ENCODE measurements around the gene SDHAF3. TPM values are rescaled to one million over a fixed set of nuclear protein-coding genes. Genes with fewer than 3 reads are reported as not detected.

Gene SDHAF3
- total RNA-seq, 1 donor from 2014 or later = 17.1 TPM

DNA sequence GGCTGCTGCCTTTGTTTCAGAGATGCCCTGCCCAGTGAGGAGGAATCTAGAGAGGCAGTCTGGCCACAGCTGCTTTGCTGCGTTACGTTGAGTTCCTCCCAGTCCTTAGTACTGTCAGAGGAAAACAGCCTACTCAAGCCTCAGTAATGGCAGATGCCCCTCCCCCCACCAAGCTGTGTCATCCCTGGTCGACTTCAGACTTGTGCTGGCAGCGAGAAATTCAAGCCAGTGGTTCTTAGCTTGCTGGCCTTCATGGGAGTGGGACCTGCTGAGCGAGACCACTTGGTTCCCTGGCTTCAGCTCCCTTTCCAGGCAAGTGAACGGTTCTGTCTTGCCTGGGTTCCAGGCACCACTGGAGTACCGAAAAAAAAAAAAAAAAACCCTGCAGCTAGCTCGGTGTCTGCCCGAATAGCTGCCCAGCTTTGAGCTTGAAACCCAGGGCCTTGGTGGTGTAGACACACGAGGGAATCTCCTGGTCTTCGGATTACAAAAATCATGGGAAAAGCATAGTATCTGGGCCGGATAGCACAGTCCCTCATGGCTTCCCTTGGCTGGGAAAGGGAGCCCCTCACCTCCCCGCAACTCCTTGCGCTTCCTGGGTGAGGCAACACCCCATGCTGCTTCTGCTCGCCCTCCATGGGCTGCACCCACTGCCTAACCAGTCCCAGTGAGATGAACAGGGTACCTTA is 9.1 kb downstream of the SDHAF3 start:
- H3K4me1 Mint-ChIP-seq (ENCODE audit: low read depth) = peaks cover 2% of the 10 kb centered on the region
- no peaks in the 10 kb centered on the region for H3K27me3 Mint-ChIP-seq
- TF ChIP-seq, protein P1, sequence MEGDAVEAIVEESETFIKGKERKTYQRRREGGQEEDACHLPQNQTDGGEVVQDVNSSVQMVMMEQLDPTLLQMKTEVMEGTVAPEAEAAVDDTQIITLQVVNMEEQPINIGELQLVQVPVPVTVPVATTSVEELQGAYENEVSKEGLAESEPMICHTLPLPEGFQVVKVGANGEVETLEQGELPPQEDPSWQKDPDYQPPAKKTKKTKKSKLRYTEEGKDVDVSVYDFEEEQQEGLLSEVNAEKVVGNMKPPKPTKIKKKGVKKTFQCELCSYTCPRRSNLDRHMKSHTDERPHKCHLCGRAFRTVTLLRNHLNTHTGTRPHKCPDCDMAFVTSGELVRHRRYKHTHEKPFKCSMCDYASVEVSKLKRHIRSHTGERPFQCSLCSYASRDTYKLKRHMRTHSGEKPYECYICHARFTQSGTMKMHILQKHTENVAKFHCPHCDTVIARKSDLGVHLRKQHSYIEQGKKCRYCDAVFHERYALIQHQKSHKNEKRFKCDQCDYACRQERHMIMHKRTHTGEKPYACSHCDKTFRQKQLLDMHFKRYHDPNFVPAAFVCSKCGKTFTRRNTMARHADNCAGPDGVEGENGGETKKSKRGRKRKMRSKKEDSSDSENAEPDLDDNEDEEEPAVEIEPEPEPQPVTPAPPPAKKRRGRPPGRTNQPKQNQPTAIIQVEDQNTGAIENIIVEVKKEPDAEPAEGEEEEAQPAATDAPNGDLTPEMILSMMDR (IDR thresholded peaks at IDR 0.05; ENCODE audit: unreplicated experiment) = no peak
- peaks cover 19% of the 10 kb centered on the region for H3K9me3 Mint-ChIP-seq (ENCODE audit: low read depth)
- H3K4me3 Mint-ChIP-seq (ENCODE audit: low read depth) = no peak overlapping the region
- peaks cover 13% of the 10 kb centered on the region for H3K36me3 Mint-ChIP-seq (ENCODE audit: insufficient read depth)
- no peak overlapping the region for H3K27ac Mint-ChIP-seq
- DNase-seq (ENCODE audit: low spot score, unreplicated experiment) = no peak

GRCh38 chr7:97128736-97129135 is 11.2 kb downstream of the SDHAF3 start:
- TF ChIP-seq, protein P1 (IDR thresholded peaks at IDR 0.05; ENCODE audit: unreplicated experiment) = no peak
- Mint-ChIP-seq H3K36me3 (ENCODE audit: insufficient read depth) (peaks cover 8% of the 10 kb centered on the region), H3K27ac (no peak overlapping the region), H3K4me3 (ENCODE audit: low read depth) (no peak overlapping the region), H3K9me3 (ENCODE audit: low read depth) (peaks cover 15% of the 10 kb centered on the region), H3K4me1 (ENCODE audit: low read depth) (peaks cover 7% of the 10 kb centered on the region), H3K27me3 (no peaks in the 10 kb centered on the region)
- no peak for DNase-seq (ENCODE audit: low spot score, unreplicated experiment)

DNA sequence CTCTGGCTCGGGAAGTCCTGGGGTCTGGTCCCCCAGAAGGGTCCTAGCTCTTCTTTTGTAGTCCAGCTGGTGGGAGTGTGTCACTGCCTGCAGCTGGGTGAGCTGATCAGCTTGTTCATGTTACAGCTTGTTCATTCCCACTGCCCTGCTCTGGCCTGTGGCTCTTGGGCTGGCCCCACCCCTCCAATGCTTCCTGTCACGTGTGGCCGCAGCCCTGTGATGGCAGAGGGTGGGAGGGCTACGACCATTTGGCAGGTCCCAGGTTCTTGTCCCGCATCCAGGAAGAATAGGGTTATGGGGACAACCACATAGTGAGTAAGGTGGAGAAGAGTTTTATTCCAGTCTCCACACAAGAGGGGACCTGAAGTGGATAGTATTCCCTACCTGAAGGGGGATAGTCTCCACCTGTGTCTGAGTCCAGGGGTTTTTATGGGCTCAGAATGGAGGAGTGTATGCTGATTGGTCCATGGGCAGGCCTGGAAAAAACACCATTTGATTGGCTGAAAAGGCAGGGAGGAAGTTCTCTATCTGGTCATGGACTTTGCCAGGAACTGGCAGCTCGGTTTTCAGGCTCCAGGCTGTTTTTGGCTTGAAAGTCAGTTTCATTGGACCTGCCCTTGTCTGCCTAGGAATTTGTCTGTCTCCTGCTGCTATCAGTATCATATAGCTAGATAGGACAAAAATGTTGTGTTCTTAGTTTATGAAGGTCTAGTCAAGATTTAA is 13.1 kb downstream of the SDHAF3 start:
- no peak for DNase-seq (ENCODE audit: low spot score, unreplicated experiment)

GRCh38 chr7:97133159-97133558 is 15.7 kb downstream of the SDHAF3 start:
- Mint-ChIP-seq H3K36me3 (ENCODE audit: insufficient read depth) (peaks cover 4% of the 10 kb centered on the region), H3K27me3 (no peaks in the 10 kb centered on the region), H3K9me3 (ENCODE audit: low read depth) (peaks cover 2% of the 10 kb centered on the region), H3K27ac (peak overlapping the region; percentile 18), H3K4me1 (ENCODE audit: low read depth) (peaks cover 9% of the 10 kb centered on the region), H3K4me3 (ENCODE audit: low read depth) (no peak overlapping the region)
- TF ChIP-seq, protein P1 (IDR thresholded peaks at IDR 0.05; ENCODE audit: unreplicated experiment) = no peak
- DNase-seq (ENCODE audit: low spot score, unreplicated experiment) = no peak

More for the DNA sequence above, 13.1 kb downstream of the SDHAF3 start:
- no peak overlapping the region for H3K27ac Mint-ChIP-seq
- peaks cover 3% of the 10 kb centered on the region for H3K9me3 Mint-ChIP-seq (ENCODE audit: low read depth)
- no peaks in the 10 kb centered on the region for H3K27me3 Mint-ChIP-seq
- H3K36me3 Mint-ChIP-seq (ENCODE audit: insufficient read depth) = no peaks in the 10 kb centered on the region
- peaks cover 9% of the 10 kb centered on the region for H3K4me1 Mint-ChIP-seq (ENCODE audit: low read depth)
- no peak overlapping the region for H3K4me3 Mint-ChIP-seq (ENCODE audit: low read depth)
- TF ChIP-seq, protein P1 (IDR thresholded peaks at IDR 0.05; ENCODE audit: unreplicated experiment) = no peak

- Mint-ChIP-seq H3K4me3 (ENCODE audit: low read depth) (no peak overlapping the region), H3K9me3 (ENCODE audit: low read depth) (peaks cover 28% of the 10 kb centered on the region), H3K27ac (no peak overlapping the region), H3K27me3 (no peaks in the 10 kb centered on the region), H3K4me1 (ENCODE audit: low read depth) (peaks cover 2% of the 10 kb centered on the region), H3K36me3 (ENCODE audit: insufficient read depth) (peaks cover 39% of the 10 kb centered on the region)
- DNase-seq (ENCODE audit: low spot score, unreplicated experiment) = no peak
- TF ChIP-seq, protein P1 (IDR thresholded peaks at IDR 0.05; ENCODE audit: unreplicated experiment) = no peak
Observed at GRCh38 chr7:97138830-97139229, 21.3 kb downstream of the SDHAF3 start.

Measured in progenitor cell of endocrine pancreas (in vitro differentiated cells).